CD4-positive, alpha-beta T cell (primary cell): ENCODE data around the gene DOCK6. TPM values are rescaled to one million over a fixed set of nuclear protein-coding genes. Genes with fewer than 3 reads are reported as not detected.
A peak's percentile ranks its signal among the peaks of the same experiment; 100 is the strongest.

Source experiments
- ATAC-seq: fragments of 200-7000 bp; cut with Tn5 transposase; one replicate; pipeline ENCODE4 v1.10.0; 2022; ENCODE audit warnings: mild to moderate bottlenecking; ENCODE audit not compliant: poor library complexity
- CTCF ChIA-PET: fragments of 350-600 bp; sonication (Branson Sonifier 250); formaldehyde crosslinking; loops from one replicate; lab custom pipeline; 2021; ENCODE audit warnings: antibody characterized with exemption, inconsistent platforms; lab: Charles Lee
- POLR2A ChIA-PET: fragments of 350-600 bp; sonication (Branson Sonifier 250); formaldehyde crosslinking; loops from one replicate; lab custom pipeline; 2021; ENCODE audit warnings: antibody characterized with exemption, inconsistent platforms; lab: Charles Lee
- DNase-seq, 14 experiments: peaks; one replicate each; pipeline ENCODE4 v3.0.0-alpha.2; 2013 to 2020; ENCODE audit warnings: mixed read lengths in 2 of 14
- H3K27ac ChIP-seq, 2 donors: one replicate each; pipeline versions ENCODE4 v1.5.1 to v1.7.0; 2013; ENCODE audit warnings: low read length in 2 of 2, low read depth in 1 of 2, mild to moderate bottlenecking in 1 of 2
- H3K27me3 ChIP-seq, 2 experiments: 1 replicate in 1 of 2; 2 replicates in 1 of 2; pipeline versions ENCODE4 v1.6.1 to v1.7.0; 2013; ENCODE audit warnings: low read length in 2 of 2, control low read depth in 1 of 2, mild to moderate bottlenecking in 1 of 2, moderate library complexity in 1 of 2; ENCODE audit not compliant: insufficient read depth in 2 of 2, control insufficient read depth in 1 of 2
- H3K36me3 ChIP-seq: one replicate; pipeline ENCODE4 v1.6.1; 2013; ENCODE audit warnings: low read length, control low read depth; ENCODE audit not compliant: insufficient read depth
- H3K4me1 ChIP-seq: one replicate; pipeline ENCODE4 v1.6.1; 2013; ENCODE audit warnings: low read length, control low read depth; ENCODE audit not compliant: insufficient read depth
- H3K4me3 ChIP-seq: one replicate; pipeline ENCODE4 v1.5.1; 2013; ENCODE audit warnings: mild to moderate bottlenecking, low read length, moderate library complexity
- H3K9me3 ChIP-seq, 2 experiments: 1 replicate in 1 of 2; 2 replicates in 1 of 2; pipeline versions ENCODE4 v1.6.1 to v1.7.0; 2013; ENCODE audit warnings: low read length in 2 of 2, mild to moderate bottlenecking in 2 of 2, control low read depth in 1 of 2, moderate library complexity in 1 of 2; ENCODE audit not compliant: control insufficient read depth in 1 of 2, insufficient read depth in 1 of 2
- H3K27ac Mint-ChIP-seq: one replicate; pipeline ENCODE4 v1.8.0; 2020; ENCODE audit warnings: mixed read lengths
- H3K27me3 Mint-ChIP-seq: one replicate; pipeline ENCODE4 v1.8.0; 2021; ENCODE audit warnings: mixed read lengths
- H3K36me3 Mint-ChIP-seq: one replicate; pipeline ENCODE4 v1.8.0; 2021; ENCODE audit warnings: low read depth, mixed read lengths
- H3K4me1 Mint-ChIP-seq: one replicate; pipeline ENCODE4 v1.8.0; 2021; ENCODE audit warnings: low read depth, mixed read lengths
- H3K4me3 Mint-ChIP-seq: one replicate; pipeline ENCODE4 v1.8.0; 2020; ENCODE audit warnings: mild to moderate bottlenecking, mixed read lengths
- H3K9me3 Mint-ChIP-seq: one replicate; pipeline ENCODE4 v1.8.0; 2020; ENCODE audit warnings: mixed read lengths
- CTCF ChIP-seq: fragments of 200-600 bp; IDR thresholded peaks from one replicate; pipeline ENCODE4 v1.8.0; 2022; ENCODE audit warnings: antibody characterized with exemption, mild to moderate bottlenecking
- intact Hi-C, 2 experiments: fragments of 100-400 bp; cut with DNase I in 1 of 2; cut with micrococcal nuclease in 1 of 2; formaldehyde crosslinking; loops; one replicate each; pipeline versions ENCODE4 v1.15.1 to v1.9.0; 2023 to 2025; cut with DNase I, micrococcal nuclease
- total RNA-seq, 174 experiments: library from RNA in 2 of 174; stranded (reverse) in 2 of 174; gene quantifications; one replicate each; pipeline ENCODE4 v1.2.3 and lab custom pipeline; 2021 to 2026

DOCK6 gene
- total RNA-seq, 2 experiments from 2014 or later: 0.14 to 0.38 TPM

GRCh38 chr19:11204943-11205349, 57.4 kb downstream of the DOCK6 start:
- Histone ChIP-seq H3K27me3 (no peaks in the 10 kb centered on the region), H3K4me3 (no peak overlapping the region), H3K4me1 (no peaks in the 10 kb centered on the region), H3K27ac (no peak overlapping the region), H3K9me3 (no peaks in the 10 kb centered on the region), H3K36me3 (no peaks in the 10 kb centered on the region)
- DNase-seq (no peak), ATAC-seq (no peak)
- no peaks in the 10 kb centered on the region for H3K9me3 Mint-ChIP-seq
- no peak overlapping the region for H3K4me3 Mint-ChIP-seq
- CTCF ChIA-PET: interaction anchor here (0.6 kb wide), 1 partner anchor 24 kb away, joined by 4 read pairs; no protein-coding TSS in a partner anchor
- H3K4me1 Mint-ChIP-seq: no peaks in the 10 kb centered on the region
- intact Hi-C loops: loop anchor here in 1 of 2 experiments (1.0 to 2.0 kb wide), 2 partner anchors 169 to 262 kb away; no protein-coding TSS in a partner anchor
- no peak overlapping the region for H3K27ac Mint-ChIP-seq
- peaks cover 26% of the 10 kb centered on the region for H3K27me3 Mint-ChIP-seq
- POLR2A ChIA-PET: no interaction called here
- no peak for TF ChIP-seq CTCF
- H3K36me3 Mint-ChIP-seq: no peaks in the 10 kb centered on the region

DNA sequence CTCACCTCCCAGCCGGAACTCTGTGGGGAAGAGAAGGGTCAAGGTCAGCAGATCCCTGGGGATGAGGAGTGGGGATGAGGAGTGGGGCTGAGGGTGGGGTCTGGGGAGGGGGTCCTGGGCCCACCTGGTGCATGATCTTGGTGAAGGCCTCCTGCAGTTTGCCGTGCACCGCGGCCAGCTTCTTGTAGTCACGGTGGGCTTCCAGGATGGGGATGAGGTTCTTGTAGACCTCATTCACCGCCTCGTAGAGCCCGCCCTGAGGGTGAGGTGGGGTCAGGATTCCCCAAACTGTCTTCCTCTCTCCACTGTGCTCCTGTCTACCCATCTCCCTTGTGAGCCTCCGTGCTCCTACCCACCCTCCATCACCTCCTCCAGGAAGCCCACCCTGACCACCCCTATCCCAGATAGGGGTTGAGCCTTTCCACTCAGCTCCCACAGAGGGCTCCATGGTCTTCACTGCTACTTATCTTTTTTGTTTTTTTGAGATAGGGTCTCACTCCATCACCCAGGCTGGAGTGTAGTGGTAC, 58.2 kb downstream of the DOCK6 start:
- POLR2A ChIA-PET: no interaction called here
- H3K9me3 Mint-ChIP-seq: no peaks in the 10 kb centered on the region
- H3K9me3 ChIP-seq: no peaks in the 10 kb centered on the region
- no peak overlapping the region for H3K27ac ChIP-seq
- ATAC-seq (no peak), DNase-seq (no peak)
- peaks cover 0 to 2% of the 10 kb centered on the region in 2 experiments for H3K27me3 ChIP-seq
- H3K4me1 ChIP-seq: no peaks in the 10 kb centered on the region
- no peak overlapping the region for H3K27ac Mint-ChIP-seq
- no peaks in the 10 kb centered on the region for H3K36me3 ChIP-seq
- peaks cover 26% of the 10 kb centered on the region for H3K27me3 Mint-ChIP-seq
- no peak overlapping the region for H3K4me3 Mint-ChIP-seq
- CTCF ChIA-PET: interaction anchor here (0.6 kb wide), 1 partner anchor 78 kb away, joined by 4 read pairs; no protein-coding TSS in a partner anchor
- H3K4me1 Mint-ChIP-seq: no peaks in the 10 kb centered on the region
- intact Hi-C loops: loop anchor here in 1 of 2 experiments (1.0 to 2.0 kb wide), 2 partner anchors 168 to 261 kb away; no protein-coding TSS in a partner anchor
- H3K4me3 ChIP-seq: no peak overlapping the region
- H3K36me3 Mint-ChIP-seq: no peaks in the 10 kb centered on the region
- peak; percentile 13 for TF ChIP-seq CTCF

DNA sequence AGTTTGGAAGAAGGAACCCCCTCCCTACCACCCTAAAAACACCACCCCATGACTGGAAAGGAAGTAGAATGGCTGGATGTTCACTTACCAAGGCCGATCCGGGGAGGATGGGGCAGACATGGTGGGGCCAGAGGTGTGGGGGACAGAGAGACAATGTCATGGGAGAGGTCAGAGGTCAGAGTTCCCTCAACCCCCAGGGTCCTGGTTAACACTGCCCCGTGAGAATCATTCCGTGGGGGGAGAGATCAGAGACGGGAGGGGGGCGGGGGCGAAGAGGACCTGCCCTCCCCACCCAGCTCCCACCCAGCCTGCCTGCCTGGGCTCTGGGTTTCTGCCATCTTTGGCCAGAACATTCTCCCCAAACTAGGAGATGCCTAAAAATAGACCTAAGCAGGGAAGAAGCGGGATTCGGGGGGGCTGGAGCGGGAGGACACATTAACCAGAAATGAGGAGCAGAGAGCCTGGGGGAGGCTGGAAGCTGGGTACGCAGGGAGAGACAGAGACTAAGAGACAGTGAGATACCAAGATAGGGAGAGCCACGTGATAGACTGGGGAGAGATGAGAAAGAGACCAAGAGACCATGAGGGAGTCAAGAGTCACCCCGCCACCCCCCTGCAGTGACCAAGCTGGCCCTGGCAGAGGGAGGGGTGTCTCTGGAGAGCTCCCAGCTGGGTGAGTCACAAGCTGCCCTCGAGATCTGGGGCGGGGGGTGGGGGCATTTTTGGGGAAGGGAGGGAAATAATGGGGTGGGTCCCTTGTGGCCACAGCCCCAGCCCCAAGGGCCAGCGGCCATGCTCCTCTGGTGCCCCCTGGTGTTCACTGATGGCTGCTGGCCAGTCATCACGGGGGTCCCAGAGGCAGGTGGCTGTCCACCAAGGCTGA, 58.9 kb downstream of the DOCK6 start:
- no peaks in the 10 kb centered on the region for H3K4me1 ChIP-seq
- TF ChIP-seq CTCF: peak; percentile 66
- H3K4me3 Mint-ChIP-seq: no peak overlapping the region
- H3K27ac Mint-ChIP-seq: no peak overlapping the region
- H3K27me3 ChIP-seq: peaks cover 0 to 2% of the 10 kb centered on the region in 2 experiments
- H3K27me3 Mint-ChIP-seq: peaks cover 26% of the 10 kb centered on the region
- no peak for ATAC-seq
- H3K27ac ChIP-seq: no peak overlapping the region
- POLR2A ChIA-PET: interaction anchor here (0.6 kb wide), 1 partner anchor 143 kb away, joined by 3 read pairs; the partner anchor contains the start of gene CCDC159
- no peaks in the 10 kb centered on the region for H3K36me3 Mint-ChIP-seq
- peak in 13 of 14 experiments; percentile 11 to 64 (median 26) for DNase-seq
- CTCF ChIA-PET: interaction anchor here (0.6 kb wide), 1 partner anchor 77 kb away, joined by 4 read pairs; no protein-coding TSS in a partner anchor
- intact Hi-C loops: loop anchor here in 1 of 2 experiments (1.0 to 2.0 kb wide), 3 partner anchors 66 to 261 kb away; no protein-coding TSS in a partner anchor
- H3K4me3 ChIP-seq: no peak overlapping the region
- H3K9me3 Mint-ChIP-seq: no peaks in the 10 kb centered on the region
- no peaks in the 10 kb centered on the region for H3K4me1 Mint-ChIP-seq
- no peaks in the 10 kb centered on the region for H3K9me3 ChIP-seq
- no peaks in the 10 kb centered on the region for H3K36me3 ChIP-seq
